IPS-NIHi7 (cell line): Measurements from ENCODE around the gene TMEM190.
"Not testable (repeated sequence)": the region's sequence is repeated elsewhere in the genome, so short reads cannot be mapped to it uniquely, and the experiment has no call there.

Source experiments
- DNase-seq: peaks from one replicate; pipeline ENCODE4 v3.0.0; 2012; ENCODE audit warnings: mixed read lengths; ENCODE audit errors: extremely low spot score

Gene TMEM190

DNA sequence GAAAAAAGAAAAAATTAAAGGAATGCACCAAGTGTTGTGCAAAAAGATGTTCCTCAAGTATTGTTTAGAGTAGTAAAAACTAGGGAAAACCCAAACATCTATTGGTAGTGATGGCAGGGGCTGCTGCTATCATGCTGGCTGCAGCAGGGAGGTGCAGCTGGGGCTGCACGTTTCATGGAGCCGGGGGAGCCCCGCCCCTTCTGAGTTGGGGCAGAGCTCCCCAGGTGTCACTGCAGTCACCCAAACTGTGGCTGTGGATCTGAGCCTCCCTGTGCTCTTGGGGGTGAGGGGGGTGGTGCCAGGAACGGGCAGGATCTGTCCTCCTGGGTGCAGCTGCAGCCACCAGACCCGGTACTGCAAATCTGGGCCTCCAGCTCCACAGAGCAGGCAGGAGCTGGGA is 42.5 kb downstream of the TMEM190 start:
- DNase-seq, result no peak

DNA sequence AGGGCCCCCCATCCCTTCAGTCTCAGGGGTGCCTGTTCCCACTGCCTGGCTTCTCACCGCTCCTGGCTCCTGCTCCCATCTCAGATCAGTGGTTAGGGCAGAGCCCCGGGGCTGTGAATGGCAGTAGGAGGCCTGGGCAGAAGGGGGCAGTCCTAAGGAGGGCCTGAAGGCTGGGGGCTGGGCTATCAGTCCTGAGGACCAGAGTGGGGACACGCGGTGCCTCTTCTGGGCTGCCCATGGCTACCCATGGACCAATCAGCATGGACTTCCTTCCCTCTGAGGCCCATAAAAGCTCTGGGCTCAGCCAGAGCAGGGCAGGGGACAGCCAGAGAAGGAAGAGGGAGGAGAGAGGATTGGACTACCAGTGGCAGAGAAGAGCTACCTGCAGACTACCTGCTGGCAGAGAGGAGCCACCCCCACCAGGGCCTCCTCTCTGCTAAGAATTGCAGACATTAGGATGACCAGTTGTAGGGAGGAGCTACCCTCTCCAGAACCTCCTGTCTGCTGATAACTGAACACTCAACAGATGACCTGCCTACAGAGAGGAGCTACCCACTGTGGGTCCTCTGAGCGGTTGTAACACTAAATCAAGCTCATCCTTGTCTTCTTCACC is 43.1 kb downstream of the TMEM190 start:
- DNase-seq, result no peak

DNA sequence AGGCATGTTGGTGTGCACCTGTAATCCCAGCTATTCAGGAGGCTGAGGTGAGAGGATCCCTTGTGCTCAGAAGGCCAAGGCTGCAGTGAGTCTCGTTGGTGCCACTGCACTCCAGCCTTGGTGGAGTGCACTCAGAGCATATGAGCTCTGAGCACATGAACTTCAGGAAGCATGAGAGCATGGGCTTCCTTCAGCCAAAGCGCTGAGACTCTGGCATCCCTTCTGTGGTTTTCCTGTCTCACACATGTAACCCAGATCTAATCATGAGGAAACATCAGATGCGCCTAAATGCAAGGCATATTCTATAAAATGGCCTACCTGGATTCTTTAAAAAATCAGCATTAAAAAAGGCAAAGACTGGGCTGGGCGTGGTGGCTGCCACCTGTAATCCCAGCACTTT is 44.7 kb downstream of the TMEM190 start:
- not testable (repeated sequence) for DNase-seq

DNA sequence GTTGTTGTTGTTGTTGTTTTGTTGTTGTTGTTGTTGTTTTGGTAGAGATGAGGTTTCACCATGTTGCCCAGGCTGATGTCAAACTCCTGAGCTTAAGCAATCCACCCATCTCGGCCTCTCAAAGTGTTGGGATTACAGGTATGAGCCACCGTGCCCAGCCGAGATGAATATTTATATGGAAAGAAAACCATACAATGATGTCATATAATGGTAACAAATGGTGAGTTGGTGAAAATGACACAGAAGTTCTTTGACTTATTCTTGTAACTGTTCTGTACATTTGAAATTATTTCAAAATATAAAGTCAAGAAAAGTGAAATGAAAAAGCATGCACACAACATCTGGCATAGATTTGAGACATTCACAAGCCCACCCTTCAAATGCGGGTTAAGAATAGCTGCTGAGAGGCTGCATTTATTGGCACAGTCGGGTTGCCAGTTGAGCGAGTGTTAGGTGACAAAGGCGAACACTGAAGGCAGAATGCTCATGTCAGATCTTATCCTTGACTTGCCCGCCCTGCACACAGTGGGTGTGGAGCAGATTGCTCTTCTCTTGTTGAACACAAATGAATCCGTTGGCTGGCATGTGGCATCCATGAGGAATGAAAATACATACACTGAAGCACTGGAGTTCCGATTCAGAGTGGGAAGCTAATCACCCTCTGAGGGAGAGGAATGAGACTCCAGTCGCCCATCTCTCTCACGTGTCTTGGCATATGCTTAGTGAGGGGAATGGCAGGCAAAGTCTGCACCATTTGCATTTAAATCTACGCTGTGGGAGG is 46.8 kb downstream of the TMEM190 start:
- no peak for DNase-seq

DNA sequence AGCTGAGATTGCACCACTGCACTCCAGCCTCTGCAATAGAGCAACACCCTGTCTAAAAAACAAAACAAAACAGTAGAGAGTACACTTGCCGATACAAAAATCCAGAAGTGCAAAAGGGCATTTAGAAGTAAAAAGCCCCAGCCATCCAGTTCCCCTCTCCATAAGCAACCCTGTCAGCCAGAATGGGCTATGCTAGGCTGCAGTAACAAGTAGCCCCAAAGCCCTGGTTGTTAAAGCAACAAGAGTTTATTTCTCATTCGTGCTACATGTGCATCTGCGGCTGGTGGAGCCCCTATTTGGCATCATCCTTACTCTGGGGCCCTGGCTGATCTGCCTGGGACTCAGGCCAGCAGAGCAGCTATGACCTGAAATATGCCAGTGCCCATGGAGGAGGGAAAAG is 47.9 kb downstream of the TMEM190 start:
- no peak for DNase-seq

DNA sequence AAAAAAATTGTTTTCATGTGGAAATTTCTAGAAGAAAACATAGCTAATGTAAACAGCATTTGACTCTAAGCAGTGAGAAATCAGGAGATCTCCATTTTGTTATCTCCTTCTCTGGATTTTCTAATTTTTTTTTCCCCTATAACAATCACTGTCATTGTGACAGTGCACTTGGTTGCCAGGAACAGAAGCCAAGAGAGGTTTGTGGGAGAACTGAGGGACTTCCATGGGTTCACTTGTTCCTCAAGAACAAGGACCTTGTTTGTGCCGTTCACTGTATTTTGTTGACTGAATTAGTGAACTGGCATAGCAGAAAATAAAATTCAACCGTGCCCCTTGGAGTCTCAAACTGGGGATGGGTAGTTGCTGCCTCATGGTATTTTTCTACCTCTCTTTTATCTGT is 49.4 kb downstream of the TMEM190 start:
- no peak for DNase-seq
